DMS 273 (cell line): ENCODE measurements around the gene GAD1.

Experiments
- DNase-seq: peaks from one replicate; lab custom pipeline; 2025; ENCODE audit not compliant: unreplicated experiment; lab: John Stamatoyannopoulos, UW

Gene GAD1

GRCh38 chr2:170840717-170841210 lies 24.1 kb downstream of the GAD1 start:
- no peak for DNase-seq

GRCh38 chr2:170842785-170843184 lies 26.1 kb downstream of the GAD1 start:
- DNase-seq = no peak

GRCh38 chr2:170843656-170844055 lies 27.0 kb downstream of the GAD1 start:
- DNase-seq = no peak

- DNase-seq = peak; percentile 50
Measured at GRCh38 chr2:170845343-170845742, 28.7 kb downstream of the GAD1 start.

- DNase-seq = peak; percentile 82
Measured at GRCh38 chr2:170846314-170846713, 29.6 kb downstream of the GAD1 start.

- no peak for DNase-seq
Measured at GRCh38 chr2:170847716-170848115, 31.0 kb downstream of the GAD1 start.

- DNase-seq = no peak
Measured at GRCh38 chr2:170848587-170848986, 31.9 kb downstream of the GAD1 start.

GRCh38 chr2:170850251-170850650 lies 33.6 kb downstream of the GAD1 start:
- DNase-seq = no peak

- DNase-seq = no peak
Measured at GRCh38 chr2:170851635-170852034, 34.9 kb downstream of the GAD1 start.

GRCh38 chr2:170856066-170856465 lies 39.4 kb downstream of the GAD1 start:
- no peak for DNase-seq

- DNase-seq = no peak
Measured at GRCh38 chr2:170862286-170862902, 45.7 kb downstream of the GAD1 start.

GRCh38 chr2:170863087-170863486 lies 46.4 kb downstream of the GAD1 start:
- DNase-seq = no peak

GRCh38 chr2:170869036-170869435 lies 52.3 kb downstream of the GAD1 start:
- no peak for DNase-seq

- no peak for DNase-seq
Measured at GRCh38 chr2:170869461-170869860, 52.8 kb downstream of the GAD1 start.

GRCh38 chr2:170873035-170873692 lies 56.5 kb downstream of the GAD1 start:
- DNase-seq = peak; percentile 89

- no peak for DNase-seq
Measured at GRCh38 chr2:170878066-170878465, 61.4 kb downstream of the GAD1 start.

- DNase-seq = no peak
Measured at GRCh38 chr2:170878505-170878904, 61.8 kb downstream of the GAD1 start.

GRCh38 chr2:170881840-170882239 lies 65.2 kb downstream of the GAD1 start:
- no peak for DNase-seq

- DNase-seq = no peak
Measured at GRCh38 chr2:170882758-170883157, 66.1 kb downstream of the GAD1 start.

- no peak for DNase-seq
Measured at GRCh38 chr2:170883683-170884082, 67.0 kb downstream of the GAD1 start.

- DNase-seq = no peak
Measured at GRCh38 chr2:170885130-170885791, 68.6 kb downstream of the GAD1 start.

GRCh38 chr2:170886386-170886785 lies 69.7 kb downstream of the GAD1 start:
- DNase-seq = no peak
